Measurements from ENCODE around the gene SMTN. TPM values are rescaled to one million over a fixed set of nuclear protein-coding genes. Genes with fewer than 3 reads are reported as not detected.
"Not testable (repeated sequence)": the region's sequence is repeated elsewhere in the genome, so short reads cannot be mapped to it uniquely, and the experiment has no call there.

SMTN gene
- total RNA-seq, 1 donor from 2014 or later, result 93.6 TPM

GRCh38 chr22:31073125-31073524, 8.0 kb upstream of the SMTN start:
- DNase-seq (ENCODE audit: low read depth, low spot score), result not testable (repeated sequence)

DNA sequence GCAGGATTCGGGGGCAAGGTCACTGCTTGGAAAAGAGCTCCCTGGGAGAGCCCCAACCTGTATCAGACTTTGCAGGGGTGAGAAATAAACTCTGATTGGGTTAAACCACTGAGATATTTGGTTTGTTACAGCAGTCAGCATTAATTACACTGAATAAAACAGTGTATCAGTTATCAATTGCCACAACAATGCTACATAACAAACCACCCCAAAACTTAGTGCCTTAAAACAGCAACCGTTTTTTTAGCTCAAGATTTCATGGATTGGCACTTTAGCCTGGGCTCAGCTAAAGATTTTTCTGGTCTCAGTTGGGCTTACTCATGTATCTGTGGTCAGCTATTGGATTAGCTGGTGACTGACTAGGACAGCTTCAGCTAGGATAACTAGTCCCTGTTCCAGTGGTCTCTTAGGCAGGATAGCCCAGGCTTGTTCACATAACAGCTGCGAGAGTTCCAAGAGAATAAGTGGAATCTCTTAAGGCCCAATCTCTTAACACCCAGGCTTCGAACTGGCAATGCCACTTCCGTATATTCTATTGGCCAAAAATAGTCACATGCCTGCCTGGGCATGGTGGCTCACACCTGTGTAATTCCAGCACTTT, 7.5 kb upstream of the SMTN start:
- DNase-seq (ENCODE audit: low read depth, low spot score), result not testable (repeated sequence)

DNA sequence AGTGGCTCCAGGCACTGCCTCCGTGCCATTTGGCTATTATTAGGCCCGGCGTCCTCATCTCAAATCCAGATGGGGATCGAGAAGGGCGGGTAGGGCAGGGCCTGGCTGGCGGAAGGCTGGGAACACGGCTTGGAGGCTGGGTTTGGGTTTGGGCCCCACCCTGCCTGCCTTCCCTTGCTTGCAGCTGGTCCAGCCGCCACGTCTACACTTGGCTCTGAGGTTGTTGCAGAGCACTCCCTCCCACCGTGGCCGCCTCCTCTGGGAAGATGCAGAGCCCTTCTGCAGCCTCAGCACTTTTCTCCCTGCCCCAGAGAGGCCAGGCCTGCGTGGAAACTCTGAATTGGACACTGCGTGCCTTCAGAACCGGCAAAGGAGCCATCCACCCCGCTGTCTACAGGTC, 5.2 kb upstream of the SMTN start:
- DNase-seq (ENCODE audit: low read depth, low spot score), result no peak

DNA sequence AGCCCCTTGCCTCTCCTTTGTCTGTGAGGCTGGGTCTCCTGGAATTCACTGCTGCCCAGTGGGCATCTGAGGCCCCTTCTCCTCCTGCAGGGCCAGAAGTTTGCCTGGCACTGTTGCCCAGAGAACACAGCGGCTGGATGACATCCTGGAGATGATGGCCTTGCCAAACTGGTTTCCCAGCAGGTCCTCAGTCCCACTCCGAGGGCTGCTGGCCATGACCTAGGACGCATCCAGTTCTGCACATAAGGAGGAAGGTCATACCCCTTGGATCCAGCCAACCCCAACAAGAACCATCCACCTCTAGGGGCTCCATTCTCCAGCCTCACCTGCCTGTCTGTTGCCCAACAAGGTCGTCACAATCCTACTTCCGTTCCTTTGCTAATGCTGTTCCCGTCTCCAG, 3.4 kb upstream of the SMTN start:
- no peak for DNase-seq (ENCODE audit: low read depth, low spot score)

DNA sequence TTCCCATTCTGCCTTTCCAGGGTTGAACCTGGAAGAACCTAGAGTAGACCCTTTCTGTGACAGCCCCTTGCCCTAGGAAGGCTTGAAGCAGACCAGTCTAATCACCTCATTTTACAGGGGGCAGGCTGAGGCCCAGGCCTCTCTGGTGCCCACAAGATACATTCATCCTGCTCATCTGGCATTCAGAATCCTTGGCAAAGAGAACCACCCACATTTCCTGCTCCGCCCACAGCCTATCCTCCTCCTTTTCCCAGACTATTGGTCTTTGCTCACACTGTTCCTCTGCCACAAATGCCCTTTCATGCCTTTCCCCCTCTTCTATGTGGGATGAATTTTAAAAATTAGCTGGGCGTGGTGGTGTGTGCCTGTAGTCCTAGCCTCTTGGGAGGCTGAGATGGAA, 2.7 kb upstream of the SMTN start:
- DNase-seq (ENCODE audit: low read depth, low spot score), result not testable (repeated sequence)

DNA sequence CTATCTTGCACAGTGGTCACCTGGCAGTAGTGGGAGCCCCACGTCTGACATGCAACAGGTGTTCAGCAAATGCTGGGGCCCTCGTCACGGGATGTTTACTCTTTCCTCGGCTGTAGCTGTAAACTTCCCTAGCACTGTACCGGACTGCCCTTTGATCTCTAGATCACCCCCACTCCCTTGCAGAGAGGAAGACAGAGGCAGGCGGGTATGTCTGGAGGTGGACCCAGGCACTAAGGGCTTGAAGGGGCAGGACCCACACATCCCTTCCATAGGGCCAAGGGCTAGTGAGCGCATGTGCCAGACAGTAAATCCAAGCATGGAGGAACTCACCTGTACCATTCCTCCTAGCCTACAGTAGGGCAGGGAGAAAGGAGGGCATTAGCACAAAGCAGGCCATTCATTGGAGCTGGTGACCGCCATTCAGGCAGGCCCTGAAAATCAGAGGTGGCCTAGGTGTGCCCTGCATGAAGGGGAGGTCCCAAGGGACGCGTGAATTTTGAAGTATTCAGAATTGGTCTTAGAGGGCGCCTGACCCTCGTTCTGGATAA, 1.9 kb upstream of the SMTN start:
- DNase-seq (ENCODE audit: low read depth, low spot score), result no peak

DNA sequence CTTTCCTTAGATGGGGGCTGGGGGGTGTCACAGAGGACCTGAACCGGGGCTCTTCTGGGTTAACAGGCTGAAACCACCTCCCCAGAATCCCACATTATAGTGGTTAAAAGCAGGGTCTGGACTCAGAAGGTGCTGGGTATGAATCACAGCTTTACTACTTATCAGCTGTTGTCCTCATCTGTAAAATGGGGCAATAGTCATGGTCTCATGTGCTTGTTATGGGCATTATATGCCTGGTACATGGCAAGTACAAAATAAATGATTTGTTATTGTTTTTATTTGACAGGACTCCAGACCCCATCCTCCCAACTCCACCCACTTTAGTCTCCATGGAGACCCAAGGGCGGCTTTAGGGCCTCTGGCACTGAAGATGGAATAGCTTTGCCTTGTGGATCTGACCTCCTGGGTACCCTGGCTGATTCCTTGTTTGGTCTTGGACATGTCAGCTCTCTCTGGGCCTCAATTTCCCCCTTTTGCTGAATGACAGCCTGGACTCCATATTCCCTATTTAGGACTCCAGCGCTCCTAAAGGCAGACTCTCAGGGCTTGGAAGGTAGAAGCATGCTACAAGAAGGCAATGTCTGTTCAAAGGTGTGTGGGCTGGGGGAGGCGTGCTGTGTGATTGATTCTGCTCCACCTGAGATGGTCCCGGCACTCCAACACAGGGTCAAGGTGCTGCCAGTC, 812 bp upstream of the SMTN start:
- DNase-seq (ENCODE audit: low read depth, low spot score), result no peak

- DNase-seq (ENCODE audit: low read depth, low spot score), result no peak
Measured at GRCh38 chr22:31081963-31082605, 966 bp downstream of the SMTN start.

GRCh38 chr22:31082606-31083376, 1.7 kb downstream of the SMTN start:
- DNase-seq (ENCODE audit: low read depth, low spot score), result no peak

DNA sequence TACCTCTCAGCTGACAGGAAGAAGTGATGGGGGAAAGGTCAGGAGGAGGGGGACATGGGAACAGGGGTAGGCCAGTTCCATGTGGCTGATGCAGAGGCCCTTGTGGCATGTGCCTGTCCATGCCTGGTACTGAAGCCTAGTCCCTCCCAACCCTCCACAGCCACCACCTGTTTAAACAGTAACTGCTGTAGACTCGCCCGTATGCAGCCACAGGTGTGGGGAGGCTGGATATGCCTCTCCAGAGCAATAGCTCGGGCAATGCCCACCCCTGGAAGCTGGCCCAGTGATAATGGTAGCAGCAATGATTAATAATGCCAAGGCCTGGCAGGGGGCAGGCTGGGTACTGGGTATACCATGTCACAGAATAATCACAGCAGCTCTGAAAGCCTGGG, 2.3 kb downstream of the SMTN start:
- no peak for DNase-seq (ENCODE audit: low read depth, low spot score)

DNA sequence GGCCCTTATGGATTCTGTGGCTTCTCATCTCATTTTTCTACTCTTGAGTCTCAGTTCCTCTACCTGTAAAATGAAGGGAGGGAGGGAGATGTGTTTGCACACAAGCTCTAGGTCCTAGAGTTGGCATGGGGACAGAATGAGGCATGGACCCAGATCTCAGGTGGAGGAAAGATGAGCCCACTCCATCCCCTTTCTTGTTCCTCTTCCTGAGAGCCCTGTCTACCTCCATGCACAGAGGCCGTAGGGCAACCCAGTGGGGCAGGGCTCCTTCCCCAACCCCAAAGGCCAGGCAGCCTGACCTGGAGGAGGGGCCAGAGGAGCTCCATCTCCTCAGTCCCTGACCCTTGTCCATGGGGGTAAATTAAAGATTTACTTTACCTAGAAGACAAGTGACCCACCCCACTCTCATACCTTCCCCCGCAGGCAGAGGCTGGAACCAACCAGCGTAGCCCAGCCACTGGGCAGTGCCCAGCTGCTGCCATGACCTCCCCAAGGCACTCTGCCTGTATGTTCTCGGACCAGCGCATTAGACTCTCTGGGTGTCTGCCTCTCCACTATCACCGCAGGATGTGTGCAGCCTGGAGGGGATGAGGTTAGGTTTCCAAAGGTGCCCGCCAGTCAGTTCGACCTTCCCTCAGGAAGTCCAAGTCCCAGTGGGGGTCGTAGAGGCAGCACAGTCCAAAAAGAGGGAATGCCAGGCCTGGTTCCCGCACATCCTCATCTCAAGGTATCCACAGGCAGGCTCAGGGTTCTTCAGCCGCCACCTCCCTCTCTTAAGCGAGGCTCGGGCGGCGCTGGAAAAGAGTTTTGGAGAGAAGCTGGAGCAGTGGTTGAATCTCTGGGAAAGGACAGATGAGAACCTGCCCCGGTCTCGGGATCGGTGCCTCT, 3.0 kb downstream of the SMTN start:
- no peak for DNase-seq (ENCODE audit: low read depth, low spot score)

- DNase-seq (ENCODE audit: low read depth, low spot score), result no peak
Measured at GRCh38 chr22:31084811-31085492, 3.8 kb downstream of the SMTN start.

DNA sequence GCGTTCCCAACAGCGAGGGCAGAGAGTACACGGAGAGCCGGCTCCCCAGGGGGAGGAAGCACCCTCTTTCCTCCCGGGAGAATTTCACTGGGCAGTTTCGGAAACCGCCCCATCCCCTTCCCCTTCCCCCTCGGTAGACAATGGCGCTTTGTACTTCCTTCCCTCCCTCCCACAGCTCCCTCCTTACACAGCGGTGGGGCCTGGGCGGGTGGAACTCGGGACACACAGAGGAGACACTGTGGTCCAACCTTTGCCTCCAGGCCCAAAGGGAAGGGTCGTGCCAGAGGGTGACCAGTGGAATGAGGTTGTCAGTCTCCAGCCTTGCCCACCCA, 4.3 kb downstream of the SMTN start:
- DNase-seq (ENCODE audit: low read depth, low spot score), result no peak

DNA sequence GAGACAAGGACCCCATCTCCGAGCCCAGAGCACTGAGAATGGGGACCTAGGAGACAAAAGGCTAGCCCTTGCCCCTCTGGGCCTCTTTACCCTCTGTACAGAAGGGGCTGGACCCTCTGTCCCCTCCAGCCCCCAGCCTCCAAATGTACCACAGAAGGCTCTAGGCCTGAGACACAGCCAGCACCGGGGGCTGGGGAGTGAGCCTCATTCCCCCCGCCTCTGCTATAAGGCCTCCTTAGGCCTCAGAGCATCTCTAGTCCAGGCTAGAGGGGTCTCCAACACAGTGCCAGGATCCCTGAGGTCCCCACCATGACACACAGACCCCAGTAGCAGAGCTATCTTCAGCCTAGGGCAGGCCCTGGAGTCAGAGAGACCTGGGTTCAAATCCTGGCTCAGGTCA, 4.8 kb downstream of the SMTN start:
- DNase-seq (ENCODE audit: low read depth, low spot score), result no peak

GRCh38 chr22:31086703-31087330, 5.7 kb downstream of the SMTN start:
- no peak for DNase-seq (ENCODE audit: low read depth, low spot score)

GRCh38 chr22:31087744-31088215, 6.7 kb downstream of the SMTN start:
- no peak for DNase-seq (ENCODE audit: low read depth, low spot score)

- DNase-seq (ENCODE audit: low read depth, low spot score), result no peak
Measured at GRCh38 chr22:31088233-31088986, 7.3 kb downstream of the SMTN start.

- no peak for DNase-seq (ENCODE audit: low read depth, low spot score)
Measured at GRCh38 chr22:31089160-31090100, 8.3 kb downstream of the SMTN start.

All from pulmonary artery endothelial cell (primary cell).